ENCODE data around the gene RASSF5.

The RASSF5 gene

DNA sequence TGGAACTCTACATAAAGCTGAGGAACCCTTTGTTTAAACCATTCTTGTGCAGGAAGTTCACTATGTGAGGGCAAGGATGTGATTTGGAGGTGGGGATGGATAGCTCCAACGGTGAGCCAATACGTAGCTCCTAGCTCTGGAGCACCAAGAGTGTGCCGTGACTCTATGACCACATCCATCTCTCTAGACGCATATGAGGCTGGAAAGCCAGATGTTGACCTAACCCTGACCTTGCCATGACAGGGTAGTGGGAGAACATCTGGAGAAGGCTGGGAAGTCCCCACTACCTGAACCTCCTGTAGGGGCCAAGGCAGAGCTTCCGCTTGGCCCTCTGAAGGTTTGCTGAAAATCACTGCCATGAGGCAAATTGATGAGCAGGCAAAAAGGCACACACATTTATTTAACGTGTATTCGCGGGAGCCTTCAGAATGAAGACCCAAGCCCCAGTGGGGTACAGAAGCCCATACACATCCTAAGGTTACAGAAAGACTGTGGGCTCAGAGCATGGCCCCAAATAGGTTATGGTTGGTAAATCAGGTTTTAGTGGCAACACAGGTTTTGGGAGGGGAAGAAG lies 61.5 kb downstream of the RASSF5 start:
- no peak for DNase-seq (ENCODE audit: insufficient read length, low spot score)
- no peak for FAIRE-seq
- no peak for TF ChIP-seq PAX5 (IDR thresholded peaks at IDR 0.05; ENCODE audit: insufficient read depth, low read length, severe bottlenecking)
- TF ChIP-seq POU2F2 (IDR thresholded peaks at IDR 0.05; ENCODE audit: low read depth, low read length) = no peak
- no peak for TF ChIP-seq POLR2AphosphoS5 (IDR thresholded peaks at IDR 0.05; ENCODE audit: low read depth, low read length)
- TF ChIP-seq SPI1 (IDR thresholded peaks at IDR 0.05; ENCODE audit: low read depth, low read length) = no peak
- TF ChIP-seq POLR2A (IDR thresholded peaks at IDR 0.05; ENCODE audit: low read depth, low read length) = no peak
- no peak for TF ChIP-seq TAF1 (IDR thresholded peaks at IDR 0.05; ENCODE audit: low read depth, low read length)

DNA sequence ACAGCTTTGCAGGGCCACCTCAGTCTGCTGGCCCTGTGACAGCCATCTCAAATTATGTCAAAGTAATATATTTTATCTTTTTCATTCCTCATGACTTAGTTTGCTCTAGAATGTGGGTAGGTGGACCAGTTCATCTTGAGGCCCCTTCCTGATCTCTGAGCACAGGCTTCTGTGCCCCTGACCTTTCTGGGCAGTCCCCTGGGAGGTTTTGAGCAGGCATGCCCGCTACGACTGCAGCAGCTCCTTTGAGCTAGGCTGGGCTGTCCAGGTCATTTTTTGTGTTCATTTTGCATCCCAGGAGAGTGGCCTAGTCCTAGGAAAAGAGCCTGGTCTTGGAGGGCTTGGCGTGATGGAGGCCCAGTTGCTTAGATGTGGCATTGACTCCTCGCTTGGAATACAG lies 62.2 kb downstream of the RASSF5 start:
- TF ChIP-seq SPI1 (IDR thresholded peaks at IDR 0.05; ENCODE audit: low read depth, low read length) (no peak), PAX5 (IDR thresholded peaks at IDR 0.05; ENCODE audit: insufficient read depth, low read length, severe bottlenecking) (no peak), POLR2AphosphoS5 (IDR thresholded peaks at IDR 0.05; ENCODE audit: low read depth, low read length) (no peak), POLR2A (IDR thresholded peaks at IDR 0.05; ENCODE audit: low read depth, low read length) (no peak), POU2F2 (IDR thresholded peaks at IDR 0.05; ENCODE audit: low read depth, low read length) (no peak), TAF1 (IDR thresholded peaks at IDR 0.05; ENCODE audit: low read depth, low read length) (no peak)
- FAIRE-seq (no peak), DNase-seq (ENCODE audit: insufficient read length, low spot score) (no peak)

DNA sequence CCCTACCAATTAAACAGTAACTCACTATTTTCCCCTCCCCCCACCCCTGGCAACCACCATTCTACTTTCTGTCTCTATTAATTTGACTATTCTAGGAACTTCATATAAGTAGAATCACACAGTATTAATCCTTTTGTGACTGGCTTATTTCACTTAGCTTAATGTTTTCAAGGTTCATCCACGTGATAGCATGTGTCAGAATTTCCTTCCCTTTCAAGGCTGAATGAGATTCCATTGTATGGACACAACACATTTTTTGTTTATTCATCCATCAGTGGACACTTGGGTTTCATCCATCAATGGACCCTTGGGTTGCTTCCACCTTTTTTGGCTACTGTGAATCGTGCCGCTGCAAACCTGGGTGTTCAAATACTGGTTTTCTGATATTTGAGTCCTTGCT lies 63.2 kb downstream of the RASSF5 start:
- FAIRE-seq = no peak
- no peak for TF ChIP-seq POLR2AphosphoS5 (IDR thresholded peaks at IDR 0.05; ENCODE audit: low read depth, low read length)
- no peak for TF ChIP-seq SPI1 (IDR thresholded peaks at IDR 0.05; ENCODE audit: low read depth, low read length)
- TF ChIP-seq PAX5 (IDR thresholded peaks at IDR 0.05; ENCODE audit: insufficient read depth, low read length, severe bottlenecking) = no peak
- no peak for TF ChIP-seq POLR2A (IDR thresholded peaks at IDR 0.05; ENCODE audit: low read depth, low read length)

DNA sequence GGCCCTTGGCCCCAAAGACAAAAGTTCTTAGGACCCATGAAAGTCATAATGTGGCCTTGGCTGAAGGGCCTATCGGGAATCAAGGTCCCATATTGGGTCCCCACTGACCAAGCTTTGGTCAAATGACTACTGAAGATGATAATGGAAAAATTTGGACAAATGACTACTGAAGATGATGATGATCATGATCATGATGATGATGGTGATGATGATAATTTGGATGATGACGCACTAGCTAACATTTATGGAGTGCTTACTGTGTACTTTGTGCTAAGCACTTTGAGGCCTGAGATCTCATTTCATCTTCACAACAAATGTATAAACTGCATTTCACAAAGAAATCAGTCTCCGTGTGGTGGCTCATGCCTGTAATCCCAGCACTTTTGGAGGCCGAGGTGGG lies 65.5 kb downstream of the RASSF5 start:
- TF ChIP-seq POLR2A (IDR thresholded peaks at IDR 0.05; ENCODE audit: low read depth, low read length) = no peak
- no peak for TF ChIP-seq POLR2AphosphoS5 (IDR thresholded peaks at IDR 0.05; ENCODE audit: low read depth, low read length)
- no peak for TF ChIP-seq SPI1 (IDR thresholded peaks at IDR 0.05; ENCODE audit: low read depth, low read length)
- TF ChIP-seq POU2F2 (IDR thresholded peaks at IDR 0.05; ENCODE audit: low read depth, low read length) = no peak
- no peak for TF ChIP-seq PAX5 (IDR thresholded peaks at IDR 0.05; ENCODE audit: insufficient read depth, low read length, severe bottlenecking)
- TF ChIP-seq TAF1 (IDR thresholded peaks at IDR 0.05; ENCODE audit: low read depth, low read length) = no peak
- FAIRE-seq (no peak), DNase-seq (ENCODE audit: insufficient read length, low spot score) (no peak)

More for the DNA sequence above, 63.2 kb downstream of the RASSF5 start:
- DNase-seq (ENCODE audit: insufficient read length, low spot score) = no peak

DNA sequence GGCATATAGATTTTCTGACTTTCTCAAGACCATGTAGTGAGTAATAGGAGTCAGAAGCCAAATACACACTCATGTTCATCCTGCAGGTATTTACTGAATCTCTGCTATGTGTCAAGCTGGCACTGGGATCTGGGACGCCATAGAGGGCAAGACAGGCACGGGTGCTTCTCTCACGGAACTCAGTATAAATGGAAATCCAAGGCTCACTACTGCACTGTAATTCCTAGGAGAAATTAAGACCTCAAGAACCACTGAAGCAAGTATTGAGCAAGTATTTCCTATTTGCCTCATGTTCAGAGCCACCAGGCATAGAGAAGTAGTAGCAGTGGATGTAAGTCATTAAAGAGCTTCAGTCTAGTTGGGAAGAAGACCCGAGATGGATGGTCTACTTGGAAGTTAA lies 66.0 kb downstream of the RASSF5 start:
- no peak for DNase-seq (ENCODE audit: insufficient read length, low spot score)
- TF ChIP-seq POLR2AphosphoS5 (IDR thresholded peaks at IDR 0.05; ENCODE audit: low read depth, low read length) (no peak), PAX5 (IDR thresholded peaks at IDR 0.05; ENCODE audit: insufficient read depth, low read length, severe bottlenecking) (no peak), TAF1 (IDR thresholded peaks at IDR 0.05; ENCODE audit: low read depth, low read length) (no peak), POU2F2 (IDR thresholded peaks at IDR 0.05; ENCODE audit: low read depth, low read length) (no peak), POLR2A (IDR thresholded peaks at IDR 0.05; ENCODE audit: low read depth, low read length) (no peak)
- no peak for FAIRE-seq

DNA sequence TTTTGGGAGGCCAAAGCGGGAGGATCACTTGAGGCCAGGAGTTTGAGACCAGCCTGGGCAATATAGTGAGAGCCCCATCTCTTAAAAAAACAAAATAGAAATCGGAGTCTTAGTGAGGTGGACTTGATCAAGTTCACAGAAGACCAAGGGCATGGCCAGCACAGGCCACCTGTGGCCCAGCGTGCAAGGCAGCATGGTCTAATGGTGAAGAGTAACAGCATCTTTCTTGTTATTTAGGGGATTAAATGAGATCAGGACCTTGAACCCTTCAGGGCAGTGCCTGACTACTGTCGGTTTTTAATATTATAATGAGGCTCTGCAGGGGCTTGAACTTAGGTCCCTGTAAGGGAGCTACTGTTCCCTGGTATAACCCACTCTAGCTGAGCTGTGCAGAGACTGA lies 66.4 kb downstream of the RASSF5 start:
- TF ChIP-seq POLR2A (IDR thresholded peaks at IDR 0.05; ENCODE audit: low read depth, low read length) = no peak
- TF ChIP-seq PAX5 (IDR thresholded peaks at IDR 0.05; ENCODE audit: insufficient read depth, low read length, severe bottlenecking) = no peak
- no peak for TF ChIP-seq SPI1 (IDR thresholded peaks at IDR 0.05; ENCODE audit: low read depth, low read length)
- TF ChIP-seq POU2F2 (IDR thresholded peaks at IDR 0.05; ENCODE audit: low read depth, low read length) = no peak
- no peak for TF ChIP-seq TAF1 (IDR thresholded peaks at IDR 0.05; ENCODE audit: low read depth, low read length)
- no peak for TF ChIP-seq POLR2AphosphoS5 (IDR thresholded peaks at IDR 0.05; ENCODE audit: low read depth, low read length)
- no peak for DNase-seq (ENCODE audit: insufficient read length, low spot score)
- no peak for FAIRE-seq

DNA sequence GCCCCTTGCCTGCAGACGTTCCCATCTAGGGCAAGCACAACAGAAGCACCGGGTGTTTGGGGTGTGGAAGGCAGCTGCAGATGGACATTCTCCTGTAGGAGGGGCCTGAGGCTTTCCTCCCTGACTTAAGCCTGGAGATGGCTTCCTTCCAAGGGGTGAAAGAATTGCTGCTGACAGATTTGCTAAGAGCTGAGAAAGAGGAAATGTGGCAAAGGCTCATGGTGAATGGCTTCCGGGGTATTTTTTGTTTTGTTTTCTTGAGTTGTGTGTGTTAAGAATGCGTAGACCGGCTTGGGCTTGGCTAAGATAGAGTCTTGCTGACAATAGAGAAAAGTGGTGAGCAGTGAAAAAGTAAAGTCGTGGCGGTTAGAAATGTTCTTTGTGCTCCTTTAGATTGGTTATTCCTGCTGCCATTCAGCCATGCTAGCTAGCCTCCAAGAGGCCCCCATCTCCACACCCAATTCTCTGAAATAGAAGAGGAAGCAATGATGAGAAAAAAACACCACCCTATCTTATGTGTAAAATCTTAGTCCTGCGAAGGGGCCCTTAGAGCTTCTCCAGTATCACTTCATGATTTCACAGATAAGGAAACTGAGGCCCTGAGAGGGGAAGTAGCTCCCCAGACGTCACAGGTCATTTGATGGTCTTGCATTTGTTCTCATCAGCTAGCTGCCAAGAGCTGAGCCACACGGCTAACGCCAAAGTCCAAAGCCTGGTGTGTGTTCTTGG lies 68.0 kb downstream of the RASSF5 start:
- TF ChIP-seq POU2F2 (IDR thresholded peaks at IDR 0.05; ENCODE audit: low read depth, low read length) (no peak), SPI1 (IDR thresholded peaks at IDR 0.05; ENCODE audit: low read depth, low read length) (peak; percentile 86), POLR2AphosphoS5 (IDR thresholded peaks at IDR 0.05; ENCODE audit: low read depth, low read length) (no peak), POLR2A (IDR thresholded peaks at IDR 0.05; ENCODE audit: low read depth, low read length) (no peak), TAF1 (IDR thresholded peaks at IDR 0.05; ENCODE audit: low read depth, low read length) (no peak)
- FAIRE-seq = peak; percentile 43
- no peak for DNase-seq (ENCODE audit: insufficient read length, low spot score)

DNA sequence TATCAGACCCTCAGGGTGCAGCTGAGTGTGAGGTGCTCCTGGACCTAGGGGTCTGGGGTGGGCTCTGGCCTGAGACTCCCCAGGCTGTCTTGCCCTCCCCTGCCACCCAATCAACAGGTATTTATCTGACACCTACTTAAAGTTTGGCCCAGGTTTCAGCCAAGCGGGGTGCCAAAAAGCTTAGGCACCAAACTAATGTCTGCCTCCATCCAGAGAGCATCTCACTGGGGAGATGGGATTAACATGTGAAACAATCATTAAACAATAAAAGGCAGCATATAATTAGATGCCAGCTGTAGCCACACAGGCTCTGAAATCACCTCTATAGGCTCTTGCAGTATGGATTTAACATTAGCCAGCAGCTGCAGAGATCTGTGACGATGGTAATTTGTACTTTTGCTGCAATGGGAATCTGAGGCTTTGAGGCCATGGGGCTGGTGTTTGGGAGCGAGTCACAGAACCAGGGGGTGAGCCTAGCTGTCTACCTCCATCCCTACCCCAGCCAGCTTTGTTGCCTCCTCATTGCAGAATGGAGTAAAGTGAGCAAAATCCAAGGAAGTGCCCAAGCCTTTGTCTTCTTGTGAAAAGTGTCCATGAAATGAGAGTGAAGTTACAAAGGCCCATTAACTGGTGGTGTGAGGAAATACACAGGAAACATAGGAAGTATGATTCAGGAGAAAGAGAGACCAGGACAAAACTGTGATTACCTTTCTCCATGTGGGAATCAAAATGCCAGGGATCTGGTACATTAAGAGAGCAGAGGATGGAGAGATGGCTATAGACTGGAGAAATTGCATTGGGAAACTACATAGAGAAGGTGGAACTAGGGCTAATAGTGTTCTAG lies 68.8 kb downstream of the RASSF5 start:
- TF ChIP-seq POLR2A (IDR thresholded peaks at IDR 0.05; ENCODE audit: low read depth, low read length) (no peak), PAX5 (IDR thresholded peaks at IDR 0.05; ENCODE audit: insufficient read depth, low read length, severe bottlenecking) (no peak), TAF1 (IDR thresholded peaks at IDR 0.05; ENCODE audit: low read depth, low read length) (no peak), POU2F2 (IDR thresholded peaks at IDR 0.05; ENCODE audit: low read depth, low read length) (no peak), SPI1 (IDR thresholded peaks at IDR 0.05; ENCODE audit: low read depth, low read length) (no peak)
- FAIRE-seq = no peak
- DNase-seq (ENCODE audit: insufficient read length, low spot score) = no peak

DNA sequence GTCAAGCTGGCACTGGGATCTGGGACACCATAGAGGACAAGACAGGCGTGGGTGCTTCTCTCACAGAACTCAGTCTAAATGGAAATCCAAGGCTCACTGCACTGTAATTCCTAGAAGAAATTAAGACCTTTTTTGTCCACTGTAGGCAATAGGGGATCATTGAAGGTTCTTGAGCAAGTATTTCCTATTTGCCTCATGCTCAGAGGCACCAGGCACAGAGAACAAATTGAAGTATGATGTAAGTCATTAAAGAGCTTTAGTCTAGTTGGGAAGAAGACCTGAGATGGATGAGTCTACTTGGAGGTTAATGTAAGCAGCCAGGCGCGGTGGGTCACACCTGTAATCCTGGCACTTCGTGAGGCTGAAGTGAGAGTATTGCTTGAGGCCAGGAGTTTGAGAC lies 70.3 kb downstream of the RASSF5 start:
- FAIRE-seq = no peak
- TF ChIP-seq PAX5 (IDR thresholded peaks at IDR 0.05; ENCODE audit: insufficient read depth, low read length, severe bottlenecking) = no peak
- TF ChIP-seq SPI1 (IDR thresholded peaks at IDR 0.05; ENCODE audit: low read depth, low read length) = no peak
- TF ChIP-seq POLR2AphosphoS5 (IDR thresholded peaks at IDR 0.05; ENCODE audit: low read depth, low read length) = no peak
- TF ChIP-seq POU2F2 (IDR thresholded peaks at IDR 0.05; ENCODE audit: low read depth, low read length) = no peak
- no peak for TF ChIP-seq TAF1 (IDR thresholded peaks at IDR 0.05; ENCODE audit: low read depth, low read length)
- no peak for TF ChIP-seq POLR2A (IDR thresholded peaks at IDR 0.05; ENCODE audit: low read depth, low read length)
- DNase-seq (ENCODE audit: insufficient read length, low spot score) = no peak

Measured in GM12891 (cell line).